GM12864 (cell line): ENCODE data around the gene TMEM169.
A peak's percentile ranks its signal among the peaks of the same experiment; 100 is the strongest.

Experiments
- DNase-seq: peaks from one replicate; pipeline ENCODE4 v3.0.0-alpha.2; 2011; ENCODE audit warnings: low read depth
- H3K4me3 ChIP-seq: 2 replicates; pipeline ENCODE4 v1.5.1; 2011; ENCODE audit warnings: mild to moderate bottlenecking, low read depth, low read length, control low read depth
- CTCF ChIP-seq: IDR thresholded peaks from 2 replicates; pipeline ENCODE4 v1.5.1; 2011; ENCODE audit warnings: low read depth, mild to moderate bottlenecking, moderate library complexity, low read length, control low read depth, inconsistent platforms; ENCODE audit errors: missing control alignments

TMEM169 gene

GRCh38 chr2:216103213-216103612 is 21.5 kb downstream of the TMEM169 start:
- no peak for TF ChIP-seq CTCF
- no peak overlapping the region for H3K4me3 ChIP-seq
- no peak for DNase-seq

- no peak for TF ChIP-seq CTCF
- DNase-seq: no peak
- no peak overlapping the region for H3K4me3 ChIP-seq
Measured at GRCh38 chr2:216104691-216105090, 23.0 kb downstream of the TMEM169 start.

- no peak overlapping the region for H3K4me3 ChIP-seq
- no peak for TF ChIP-seq CTCF
- DNase-seq: no peak
Measured at GRCh38 chr2:216107320-216107719, 25.6 kb downstream of the TMEM169 start.

GRCh38 chr2:216107760-216108159 is 26.0 kb downstream of the TMEM169 start:
- no peak for DNase-seq
- no peak overlapping the region for H3K4me3 ChIP-seq
- no peak for TF ChIP-seq CTCF

GRCh38 chr2:216108310-216108966 is 26.7 kb downstream of the TMEM169 start:
- TF ChIP-seq CTCF: no peak
- peak overlapping the region; percentile 64 for H3K4me3 ChIP-seq
- DNase-seq: no peak

GRCh38 chr2:216108967-216109921 is 27.5 kb downstream of the TMEM169 start, which contains the start of gene XRCC5:
Gene XRCC5, plus strand, starts transcription at chr2:216109348. Its CDS starts 89 bp downstream, at chr2:216109437.
- TF ChIP-seq CTCF: no peak
- peak within 1 kb of the TSS; percentile 64 for H3K4me3 ChIP-seq
- peak; percentile 90 for DNase-seq
